Stimulated activated CD4-positive, alpha-beta T cell treated with anti-CD3 and anti-CD28 coated beads, Interleukin-15, amount 100 ng/mL, for 24 hours (primary cell): ENCODE data around the gene GNAL.
A peak's percentile ranks its signal among the peaks of the same experiment; 100 is the strongest.

Source experiments
- DNase-seq: peaks from one replicate; pipeline ENCODE4 v3.0.0-alpha.2; 2020

The GNAL gene

DNA sequence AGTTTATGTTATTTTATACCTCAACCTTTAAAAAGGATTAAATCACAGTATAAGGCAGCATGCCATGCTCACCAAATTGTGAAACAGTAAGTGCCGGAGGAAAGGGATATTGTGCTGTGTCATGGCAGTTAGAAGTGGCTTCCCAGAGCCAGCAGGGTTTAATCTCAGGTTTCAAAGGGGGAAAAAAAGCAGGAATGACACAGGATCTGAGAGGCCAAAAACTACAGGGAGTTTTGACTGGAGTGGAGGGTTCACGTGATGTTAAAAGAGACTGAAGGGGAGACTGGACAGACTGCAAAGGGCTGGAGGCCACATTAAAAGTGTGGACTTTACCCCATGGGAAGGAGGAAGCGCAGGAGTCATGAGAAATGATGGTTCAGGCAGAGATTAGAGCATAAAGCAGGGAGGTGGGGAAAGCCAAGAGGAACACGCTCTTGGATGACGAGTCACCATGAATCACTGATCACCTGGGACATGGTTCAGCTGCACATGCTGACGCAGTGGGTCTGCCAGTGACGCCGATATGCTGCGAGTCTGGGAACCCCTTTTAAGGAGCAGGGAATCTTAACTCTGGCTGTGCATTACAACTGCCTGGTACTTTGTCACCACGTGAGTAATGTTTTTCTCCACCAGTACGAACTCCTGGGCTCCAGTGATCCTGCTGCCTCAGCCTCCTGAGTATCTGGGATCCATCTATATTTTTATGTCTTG is 168.3 kb downstream of the GNAL start:
- no peak for DNase-seq

DNA sequence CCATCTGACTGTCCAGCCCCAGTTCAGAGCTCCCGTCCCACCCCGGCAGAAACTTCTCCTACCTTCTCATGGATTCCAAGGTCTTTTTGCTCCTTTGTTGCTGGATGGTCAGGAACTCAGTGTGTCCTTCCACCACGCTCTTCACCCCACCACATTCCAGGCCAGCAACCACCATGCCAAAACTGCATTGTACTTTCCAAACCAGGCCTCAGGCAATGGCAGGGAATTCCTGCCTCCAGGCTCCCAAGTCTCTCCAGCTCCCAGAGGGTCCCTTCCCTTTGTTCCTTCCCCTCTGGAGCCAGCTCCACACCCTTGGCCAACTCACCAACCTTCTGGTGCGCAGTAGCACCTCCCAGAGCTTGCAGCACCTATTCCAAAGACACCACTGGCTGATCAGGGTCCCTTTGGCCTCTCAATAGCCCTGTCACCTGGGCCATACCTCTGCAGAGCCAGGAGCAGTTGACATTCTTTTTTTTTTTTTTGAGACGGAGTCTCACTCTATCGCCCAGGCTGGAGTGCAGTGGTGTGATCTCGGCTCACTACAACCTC is 170.3 kb downstream of the GNAL start:
- DNase-seq = no peak

DNA sequence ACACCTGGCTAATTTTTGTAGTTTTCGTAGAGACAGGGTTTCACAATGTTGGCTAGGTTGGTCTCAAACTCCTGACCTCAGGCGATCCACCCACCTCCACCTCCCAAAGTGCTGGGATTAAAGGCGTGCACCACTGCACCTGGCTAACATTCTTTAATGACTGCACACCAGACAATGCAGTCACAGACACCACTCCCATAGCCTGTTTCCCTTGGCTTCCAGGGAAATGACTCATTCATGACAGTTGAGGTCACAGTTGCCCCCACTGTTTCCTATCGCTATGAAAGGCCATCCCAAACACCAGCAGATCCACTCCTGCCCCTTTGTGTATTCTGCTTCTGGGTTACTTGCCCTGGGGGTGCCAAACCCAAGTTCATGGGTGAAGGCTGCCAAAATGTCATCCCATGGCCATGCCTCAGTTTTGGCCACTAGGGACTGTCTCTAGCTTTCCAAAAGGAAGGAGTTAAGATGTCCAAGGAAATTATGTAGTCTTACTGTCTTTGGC is 170.9 kb downstream of the GNAL start:
- DNase-seq = peak; percentile 12

DNA sequence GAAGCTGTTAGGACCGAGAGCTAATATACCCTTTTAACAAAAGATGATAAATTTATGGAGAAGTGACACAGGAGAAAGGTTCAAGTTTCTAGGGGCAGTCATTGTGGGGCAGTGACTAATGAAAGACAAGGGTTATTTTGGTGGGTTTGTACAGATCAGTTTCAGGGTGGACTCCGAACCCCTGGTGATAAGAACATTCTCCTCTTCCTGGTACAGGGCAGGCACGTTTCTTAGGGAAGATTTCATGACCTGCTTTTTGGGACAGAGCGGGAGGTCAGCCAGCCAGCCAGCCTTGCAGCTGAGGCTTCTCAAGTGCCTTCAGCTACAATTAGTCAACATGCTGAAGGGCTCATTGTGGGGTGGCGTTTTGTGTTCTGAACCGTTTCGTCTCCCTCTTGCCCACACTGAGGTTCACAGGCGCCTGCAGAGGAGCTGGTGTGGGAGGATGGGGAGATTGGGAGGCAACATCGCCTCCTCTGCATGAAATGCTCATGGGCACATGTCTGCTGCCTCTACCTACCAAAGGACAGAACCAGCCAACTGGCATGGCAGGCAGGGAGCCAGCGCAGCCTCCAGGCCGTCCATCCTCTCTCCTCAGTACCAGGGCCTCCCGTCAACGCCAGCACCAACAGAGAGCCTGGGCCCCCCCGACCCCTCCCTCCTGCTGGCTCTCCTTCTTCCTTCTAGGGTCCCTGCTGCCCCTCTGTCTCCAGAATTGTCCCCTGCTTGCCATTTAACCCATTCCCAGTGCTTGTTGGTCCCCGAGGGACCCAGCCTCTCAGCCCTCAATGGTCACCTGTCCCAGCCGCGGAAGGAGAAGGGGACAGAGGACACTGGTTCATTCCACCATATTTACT is 171.8 kb downstream of the GNAL start:
- DNase-seq = no peak

DNA sequence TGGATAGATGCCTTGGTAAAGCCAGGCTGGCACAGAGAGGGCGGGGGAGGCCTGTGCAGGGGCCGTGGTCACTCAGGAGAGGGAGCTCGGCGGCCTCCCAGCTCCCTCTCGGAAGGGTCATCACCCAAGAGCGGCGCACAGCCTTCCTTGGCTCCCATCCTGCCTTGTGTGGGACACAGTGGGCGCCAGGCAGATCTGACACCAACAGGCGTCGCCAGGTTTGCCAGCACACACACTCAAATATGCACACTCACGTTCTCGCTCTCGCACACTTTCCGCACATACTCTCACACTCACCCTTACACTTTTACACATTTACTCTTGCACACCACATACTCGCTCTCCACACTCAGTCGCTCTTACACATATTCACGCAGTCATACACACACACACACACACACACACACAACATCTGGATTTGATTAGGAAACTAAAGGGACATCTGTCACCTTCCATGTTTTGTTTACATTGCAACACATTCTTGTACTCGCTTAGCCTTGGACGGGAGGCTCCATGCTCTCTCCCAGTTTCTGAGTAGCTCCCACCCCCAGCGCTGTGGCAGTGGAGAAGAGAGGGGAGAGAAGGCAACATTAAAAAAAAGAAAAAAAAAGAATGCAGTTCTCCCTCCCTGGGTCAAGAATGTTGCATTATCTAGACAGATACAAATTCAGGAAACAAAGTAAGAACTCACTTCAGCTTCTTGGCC is 172.7 kb downstream of the GNAL start:
- no peak for DNase-seq

DNA sequence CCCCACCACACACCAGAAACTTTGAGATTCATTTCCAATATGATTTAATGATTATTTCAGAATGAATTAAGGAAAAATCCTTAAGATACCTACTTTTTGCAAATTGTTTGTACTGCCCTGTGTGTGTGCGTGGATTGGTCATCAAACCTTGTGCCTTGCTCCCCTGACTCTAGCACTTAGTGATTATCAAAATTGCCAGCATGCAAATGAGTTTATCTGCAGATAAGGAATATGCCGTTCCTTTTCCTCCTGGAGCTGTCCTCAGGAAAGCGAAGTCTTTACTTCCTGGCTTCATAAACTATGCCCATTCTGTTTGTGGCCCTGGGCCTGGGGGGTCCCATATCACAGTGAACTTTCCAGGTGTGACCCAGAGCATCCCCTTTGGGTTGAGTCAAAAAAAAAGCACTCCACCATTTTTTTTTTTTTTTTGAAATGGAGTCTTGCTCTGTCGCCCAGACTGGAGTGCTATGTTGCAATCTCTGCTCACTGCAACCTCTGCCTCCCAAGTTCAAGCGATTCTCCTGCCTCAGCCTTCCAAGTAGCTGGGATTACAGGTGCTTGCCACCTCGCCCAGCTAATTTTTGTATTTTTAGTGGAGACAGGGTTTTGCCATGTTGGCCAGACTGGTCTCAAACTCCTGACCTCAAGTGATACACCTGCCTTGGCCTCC is 173.5 kb downstream of the GNAL start:
- DNase-seq = no peak

DNA sequence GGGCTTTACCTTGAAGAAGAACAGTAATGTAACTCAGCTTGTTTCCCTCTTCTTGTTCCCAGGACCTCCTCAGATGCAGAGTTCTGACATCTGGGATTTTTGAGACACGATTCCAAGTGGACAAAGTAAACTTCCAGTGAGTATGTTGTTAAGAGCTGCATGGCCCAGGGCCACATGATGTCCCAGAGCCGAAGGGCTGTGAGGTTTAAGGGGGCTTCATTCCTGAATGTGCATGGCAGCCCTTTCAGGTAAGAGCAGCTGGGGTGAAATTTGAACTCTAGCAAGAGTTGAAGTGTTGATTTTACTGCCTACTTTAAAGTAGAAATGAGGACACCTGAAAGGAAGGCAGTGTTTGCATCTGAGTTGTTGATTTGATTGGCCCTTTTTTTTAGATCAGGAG is 175.4 kb downstream of the GNAL start:
- no peak for DNase-seq

DNA sequence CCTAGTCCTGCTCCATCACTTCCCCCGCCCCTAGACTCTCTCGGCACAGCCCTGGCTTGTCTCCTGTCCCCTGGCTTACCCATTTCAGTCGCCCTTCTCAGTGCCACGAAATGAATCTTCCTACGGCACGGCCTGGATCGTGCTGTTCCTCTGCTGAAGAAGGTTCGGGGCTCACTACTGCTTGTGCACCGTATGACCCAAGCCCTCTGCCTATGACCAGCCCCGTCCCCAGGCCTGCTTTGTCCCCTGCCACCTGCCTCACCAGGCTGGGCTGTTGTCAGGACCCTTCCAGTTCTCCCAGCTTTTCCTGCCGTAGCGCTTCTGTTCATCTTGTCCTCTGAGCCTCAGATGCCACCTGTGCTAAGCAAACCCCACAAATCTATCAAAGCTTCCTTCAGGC is 176.0 kb downstream of the GNAL start:
- DNase-seq = no peak

DNA sequence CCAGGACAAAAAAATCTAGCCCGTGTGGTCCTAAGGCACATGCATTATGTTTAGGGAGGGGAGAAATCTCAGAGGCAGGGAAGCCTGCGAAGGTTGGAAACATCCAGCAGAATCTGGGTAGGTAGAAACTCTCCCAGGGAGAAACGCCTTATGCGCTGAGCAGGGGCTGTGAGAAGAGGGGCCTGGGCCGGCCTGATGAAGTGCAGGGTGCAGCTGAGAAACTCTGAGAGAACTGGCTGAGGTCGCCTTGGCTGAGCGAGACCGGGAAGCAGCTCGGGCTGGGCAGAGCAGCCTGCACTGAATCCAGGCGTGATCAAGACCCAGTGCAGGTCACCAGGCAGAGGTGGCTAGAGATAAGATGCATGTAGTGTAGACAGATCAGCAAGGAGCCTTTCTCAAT is 177.3 kb downstream of the GNAL start:
- no peak for DNase-seq

DNA sequence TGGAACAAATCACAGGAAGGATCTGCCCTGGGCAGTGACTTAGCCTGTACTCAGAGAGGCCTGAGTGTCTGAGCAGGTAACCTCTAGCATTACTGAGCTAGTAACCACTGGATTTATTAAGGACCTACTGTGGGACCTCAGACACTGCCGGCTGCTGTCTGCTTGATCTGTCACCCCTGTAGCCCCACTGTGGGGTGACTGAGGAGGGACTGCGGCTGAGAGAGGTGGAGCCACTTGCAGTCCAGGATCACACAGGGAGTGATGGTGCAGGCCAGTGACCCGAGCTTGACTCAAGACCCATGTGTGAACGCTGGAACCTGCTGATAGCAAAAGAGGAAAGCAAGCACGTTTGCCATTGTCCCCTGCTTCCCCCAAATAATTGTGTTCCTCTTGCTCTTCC is 177.7 kb downstream of the GNAL start:
- DNase-seq = no peak

DNA sequence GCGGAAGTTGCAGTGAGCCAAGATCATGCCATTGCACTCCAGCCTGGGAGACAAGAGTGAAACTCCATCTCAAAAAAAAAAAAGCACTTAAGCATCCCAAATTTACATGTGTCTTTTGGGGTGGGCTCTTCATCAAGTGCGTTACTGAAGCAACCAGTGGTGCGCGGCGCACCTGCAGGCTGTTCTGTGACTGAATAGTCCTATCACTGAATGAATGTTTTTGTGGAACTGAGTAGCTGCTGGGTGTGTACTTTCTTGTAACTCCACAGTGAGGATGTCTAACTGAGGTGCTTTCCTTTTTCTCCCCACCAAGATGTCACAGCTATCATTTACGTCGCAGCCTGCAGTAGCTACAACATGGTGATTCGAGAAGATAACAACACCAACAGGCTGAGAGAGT is 179.2 kb downstream of the GNAL start:
- no peak for DNase-seq

DNA sequence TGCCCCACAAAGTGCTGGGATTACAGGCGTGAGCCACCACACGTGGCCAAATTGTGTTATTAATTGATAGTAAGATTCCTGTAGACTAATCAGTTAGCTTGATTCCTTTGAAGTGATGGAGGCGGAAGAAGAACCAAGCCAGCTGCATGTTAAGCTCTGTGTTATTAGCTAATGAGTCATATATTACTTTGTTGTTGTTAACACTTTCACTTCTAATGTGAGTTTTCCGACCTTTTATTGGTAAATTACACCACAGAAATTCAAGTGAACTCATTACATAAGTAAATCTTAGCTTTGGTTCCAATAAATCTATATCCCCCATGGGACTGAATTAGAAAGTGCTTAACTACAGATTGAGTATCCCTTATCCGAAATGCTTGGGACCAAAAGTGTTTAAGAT is 182.4 kb downstream of the GNAL start:
- no peak for DNase-seq

DNA sequence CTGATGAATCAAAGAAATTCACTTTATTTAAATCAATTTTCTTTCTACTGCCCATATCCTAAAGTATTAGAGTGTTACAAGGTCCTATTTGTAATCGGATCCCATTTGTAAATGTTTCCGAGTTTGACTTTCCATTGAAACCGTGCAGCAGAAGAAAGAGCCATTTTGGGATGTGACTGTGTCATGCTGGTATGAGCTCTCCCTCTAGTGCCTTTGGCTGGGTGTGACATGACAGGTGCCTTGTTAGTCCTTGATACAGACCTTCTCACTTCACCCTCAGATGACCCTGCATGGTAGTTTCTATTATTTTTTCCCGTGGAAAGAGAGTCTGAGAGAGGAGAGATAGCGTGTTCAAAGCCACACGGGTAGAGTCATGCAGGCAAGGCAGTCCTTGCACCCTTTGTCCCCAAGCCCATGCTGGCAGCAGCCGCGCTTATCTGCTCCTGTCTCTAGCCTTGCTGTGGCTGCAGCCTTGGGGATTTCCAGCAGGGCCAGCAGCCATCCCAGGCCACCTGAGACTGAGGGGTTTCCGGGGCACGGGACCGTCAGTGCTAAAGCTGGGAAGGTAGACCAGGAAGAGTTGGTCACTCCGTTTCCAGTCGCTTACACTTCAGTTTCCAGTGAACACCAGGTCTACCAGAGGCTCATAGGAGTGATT is 183.5 kb downstream of the GNAL start:
- DNase-seq = no peak

DNA sequence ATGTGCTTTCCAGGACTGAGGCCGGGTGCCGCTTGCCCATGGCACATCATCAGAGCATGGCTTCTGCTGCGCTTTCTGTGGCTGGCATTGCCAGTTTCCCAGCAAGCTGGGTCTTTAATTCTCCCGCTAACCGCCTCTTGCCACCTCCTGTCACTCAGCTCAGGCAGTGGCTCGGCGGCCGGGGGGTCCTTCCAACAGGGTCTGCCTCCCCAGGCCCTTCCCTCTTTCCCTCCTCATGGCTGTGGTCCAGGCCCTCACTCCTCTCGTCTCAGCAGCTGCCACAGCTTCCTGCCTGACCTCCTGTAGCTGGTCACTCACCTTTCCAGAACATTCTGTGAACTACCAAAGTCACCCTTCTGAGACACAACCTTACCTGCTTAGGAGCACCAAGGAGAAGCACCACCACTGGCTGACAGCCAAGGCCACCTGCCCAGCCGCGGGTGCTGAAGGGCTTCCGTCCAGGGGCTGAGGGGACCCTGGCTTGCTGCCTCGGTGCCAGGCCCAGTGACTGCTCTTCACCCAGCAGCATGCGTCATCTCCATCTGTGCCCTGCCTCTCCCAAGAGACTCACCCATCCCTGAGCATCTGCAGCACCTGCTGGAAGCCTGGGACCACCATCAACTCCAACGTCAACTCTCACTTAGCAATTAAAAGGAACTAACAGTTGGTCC is 184.7 kb downstream of the GNAL start:
- DNase-seq = no peak

DNA sequence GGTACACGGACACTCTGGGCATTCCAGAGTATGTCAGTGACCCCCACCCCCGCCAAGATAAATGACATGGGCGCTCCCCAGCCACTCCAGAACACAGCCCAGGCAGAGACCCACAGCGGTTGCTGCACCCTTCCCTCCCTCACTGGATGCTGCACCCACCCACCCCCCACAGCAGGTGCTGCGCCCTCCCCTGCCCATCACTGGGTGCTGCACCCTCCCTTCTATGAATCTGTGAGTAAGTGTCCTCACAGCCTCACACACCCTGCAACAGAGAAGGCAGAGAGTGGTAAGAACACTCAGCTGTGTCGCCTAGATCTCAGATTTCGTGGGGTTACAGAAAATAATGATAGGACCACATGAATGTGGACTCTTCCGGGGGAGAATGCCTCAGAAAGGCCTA is 185.6 kb downstream of the GNAL start:
- no peak for DNase-seq

DNA sequence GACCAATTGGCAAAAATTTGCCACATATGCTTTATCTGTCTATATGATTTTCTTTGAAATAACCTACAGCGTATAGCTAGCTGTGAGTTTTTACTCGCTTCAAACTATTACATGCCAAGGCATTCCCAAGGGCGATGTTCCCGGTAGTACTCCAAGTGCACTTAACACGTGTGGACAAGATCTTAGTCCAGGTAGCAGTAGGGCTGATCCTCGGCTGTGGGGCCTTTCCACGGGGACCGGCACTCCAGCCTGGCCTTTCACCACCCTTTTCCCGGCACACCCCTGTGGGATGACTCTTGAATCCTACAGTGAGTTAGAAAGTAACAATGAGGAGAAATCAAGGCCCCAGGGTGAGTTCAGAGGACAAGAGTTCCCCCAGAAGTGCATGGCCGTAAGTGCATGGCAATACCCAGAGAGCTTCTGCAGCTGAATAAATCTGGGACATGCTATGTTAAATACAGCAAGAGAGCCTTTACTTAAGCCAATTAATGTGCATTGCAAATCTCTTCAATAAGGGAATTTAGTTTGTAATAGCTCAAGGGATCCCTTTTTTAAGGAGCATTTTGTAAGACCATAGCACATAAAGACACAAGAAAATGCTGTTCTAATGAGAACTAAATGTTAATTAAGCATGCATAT is 188.6 kb downstream of the GNAL start:
- DNase-seq = no peak

DNA sequence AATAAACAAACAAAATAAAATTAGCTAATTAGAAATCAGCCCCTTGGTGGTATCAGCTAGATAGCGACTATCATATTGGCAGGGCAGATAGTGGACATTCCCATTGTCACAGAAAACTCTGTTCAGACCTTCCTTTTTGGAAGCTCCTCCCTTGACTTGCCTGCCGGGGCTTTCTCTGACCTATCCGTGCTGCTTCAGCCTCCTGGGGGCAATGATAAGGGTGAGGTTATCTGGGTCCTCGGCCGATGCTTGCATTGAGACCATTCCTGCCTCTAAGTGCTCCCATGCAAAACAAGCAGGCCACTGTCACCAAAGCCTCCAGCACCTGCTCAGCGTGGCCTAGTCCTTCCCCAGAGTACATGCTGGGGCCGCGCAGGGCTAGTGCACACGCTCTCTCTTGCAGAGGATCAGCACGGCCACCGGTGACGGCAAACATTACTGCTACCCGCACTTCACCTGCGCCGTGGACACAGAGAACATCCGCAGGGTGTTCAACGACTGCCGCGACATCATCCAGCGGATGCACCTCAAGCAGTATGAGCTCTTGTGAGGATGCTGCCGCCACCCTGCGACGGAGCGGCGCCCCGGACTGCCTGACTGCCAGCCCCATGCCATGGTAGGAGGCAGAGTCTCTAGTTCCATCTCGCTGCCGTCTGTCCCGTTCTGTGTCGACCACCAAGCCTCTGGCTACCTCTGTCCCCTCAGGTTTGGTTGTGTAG is 191.7 kb downstream of the GNAL start:
- DNase-seq = no peak

DNA sequence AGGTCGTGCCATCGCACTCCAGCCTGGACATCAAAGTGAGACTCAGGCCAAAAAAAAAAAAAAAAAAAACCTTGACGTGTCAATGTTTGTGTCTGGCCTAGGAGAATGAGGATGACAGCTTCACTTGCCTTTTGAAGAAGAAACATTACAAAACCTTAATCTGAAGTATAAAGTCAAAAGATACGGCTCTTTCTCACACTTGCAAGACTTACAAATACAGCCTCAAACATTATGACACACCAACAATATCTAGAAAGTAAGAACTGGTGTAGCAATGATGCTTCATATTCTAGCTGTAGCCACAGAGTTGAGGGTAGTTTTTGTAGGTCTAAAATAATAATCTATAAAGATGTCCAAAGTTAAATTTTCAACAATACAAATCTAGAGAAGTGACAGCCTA is 193.6 kb downstream of the GNAL start:
- DNase-seq = no peak

DNA sequence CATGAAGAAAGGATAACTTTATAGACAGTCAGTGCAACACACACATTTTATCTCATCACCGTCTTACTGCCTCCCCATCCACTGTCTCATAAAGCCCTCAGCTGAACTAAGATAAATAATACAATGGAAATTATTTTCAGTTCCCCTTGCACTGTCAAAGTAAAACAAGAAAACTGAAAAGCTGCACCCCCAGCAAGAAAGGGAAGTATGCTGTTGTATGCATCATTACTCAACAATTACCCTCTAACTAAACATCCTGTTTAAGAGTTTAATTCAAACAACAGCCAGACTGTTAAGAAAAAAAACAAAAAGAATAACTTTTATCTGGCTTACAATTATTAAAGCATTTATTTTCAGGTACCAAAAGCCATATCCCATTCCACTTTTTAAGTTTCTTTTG is 194.1 kb downstream of the GNAL start:
- DNase-seq = no peak

DNA sequence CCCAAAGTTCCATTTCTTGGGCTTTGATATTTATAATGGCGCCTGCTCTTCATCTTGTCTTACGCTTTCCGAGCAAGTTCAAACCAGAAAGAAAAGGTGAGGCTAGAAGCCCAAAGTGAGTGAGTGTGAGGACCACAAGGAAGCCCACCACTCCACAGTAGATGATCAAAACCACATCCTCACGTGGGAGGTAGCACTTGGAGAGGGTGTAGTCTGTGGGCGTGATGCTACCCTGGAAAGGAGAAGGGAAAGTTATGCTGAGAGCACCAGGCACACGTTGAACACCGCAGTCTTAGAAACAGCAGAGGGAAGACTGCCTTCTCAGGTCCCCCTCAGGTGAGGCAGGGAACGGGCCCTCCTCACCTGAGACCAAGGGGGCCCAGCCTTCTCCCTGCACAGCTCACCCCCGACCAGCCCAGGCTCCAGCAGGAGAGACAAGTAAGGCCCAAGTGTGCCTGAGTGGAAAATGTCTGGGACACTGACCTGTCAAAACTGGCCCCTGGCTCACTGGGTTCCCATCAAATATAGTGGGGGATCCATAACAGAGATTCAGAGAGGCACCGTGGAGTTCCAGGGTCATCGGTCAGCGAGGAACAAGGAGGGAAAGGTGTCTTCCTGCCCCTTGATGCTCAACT is 195.4 kb downstream of the GNAL start:
- no peak for DNase-seq
